Stomach (tissue), 9 donors: ENCODE data around the gene ZNF408. TPM values are rescaled to one million over a fixed set of nuclear protein-coding genes. Genes with fewer than 3 reads are reported as not detected.

Experiments used
- DNase-seq, 2 donors: peaks; one replicate each; pipeline versions ENCODE4 v3.0.0 to v3.0.0-alpha.2; 2013 to 2019
- H3K27ac ChIP-seq, 5 donors: fragments of 200-600 bp in 4 of 5; sonication (generic) in 4 of 5; one replicate each; pipeline ENCODE4 v1.5.1; 2013 to 2019; ENCODE audit warnings: mild to moderate bottlenecking in 1 of 5, moderate library complexity in 1 of 5
- H3K27me3 ChIP-seq, 3 donors: fragments of 200-600 bp; sonication (generic); one replicate each; pipeline ENCODE4 v1.5.1; 2017 to 2019; ENCODE audit warnings: mixed run types in 1 of 3
- H3K36me3 ChIP-seq, 4 donors: fragments of 200-600 bp; sonication (generic); 1 replicate in 3 of 4; 2 replicates in 1 of 4; pipeline ENCODE4 v1.5.1; 2016 to 2019
- H3K4me1 ChIP-seq, 4 donors: fragments of 200-600 bp; sonication (generic); one replicate each; pipeline ENCODE4 v1.5.1; 2016 to 2019
- H3K4me3 ChIP-seq, 4 donors: fragments of 200-600 bp; sonication (generic) in 3 of 4; one replicate each; pipeline ENCODE4 v1.5.1; 2016 to 2019; ENCODE audit warnings: mild to moderate bottlenecking in 1 of 4
- H3K9me3 ChIP-seq, 4 donors: fragments of 200-600 bp; sonication (generic); one replicate each; pipeline ENCODE4 v1.5.1; 2016 to 2019
- EP300 ChIP-seq: sonication (generic); formaldehyde crosslinking; IDR thresholded peaks from one replicate; pipeline ENCODE4 v1.6.1; 2017; ENCODE audit warnings: antibody characterized with exemption
- POLR2A ChIP-seq, 4 donors: fragments of 450-650 bp; IDR thresholded peaks; one replicate each; pipeline ENCODE4 v1.6.1; 2016; ENCODE audit warnings: antibody characterized with exemption in 4 of 4, control low read depth in 2 of 4, mild to moderate bottlenecking in 1 of 4, moderate library complexity in 1 of 4
- POLR2AphosphoS5 ChIP-seq, 3 donors: sonication (generic); formaldehyde crosslinking; IDR thresholded peaks; one replicate each; pipeline ENCODE4 v1.6.1; 2016; ENCODE audit warnings: antibody characterized with exemption in 3 of 3
- WGBS, 5 donors: extraction: QIAGEN DNeasy Blood & Tissue Kit in 3 of 5; methylation state at CpG; one replicate each; pipeline versions ENCODE4 v1.1.5 to v1.1.7; 2013 to 2018; 5-methylcytosine and 5-hydroxymethylcytosine counted together
- intact Hi-C: fragments of 100-400 bp; cut with DNase I; formaldehyde crosslinking; loops from one replicate; pipeline ENCODE4 v1.15.1; 2023; ENCODE audit warnings: low total_unique reads
- polyA plus RNA-seq, 3 donors: library from polyadenylated mRNA; stranded (reverse); fragments of 200-250 nt; gene quantifications; one replicate each; pipeline ENCODE4 v1.2.3, GENCODE V29; 2013
- small RNA-seq, 4 donors: library from RNA; depleted of rRNA; stranded (forward); fragments of <200 nt; gene quantifications; one replicate each; pipeline ENCODE3, GENCODE V24; 2016
- total RNA-seq, 5 donors: library from RNA; depleted of rRNA; stranded (reverse); fragments of >200 nt; gene quantifications; one replicate each; pipeline versions ENCODE4 v1.1.0 to v1.2.3, GENCODE V29; 2014 to 2016
- TF ChIP-seq, protein P1 (sequence below), 7 experiments: fragments of 450-650 bp in 4 of 7; fragments of 200-600 bp in 3 of 7; sonication (generic) in 3 of 7; IDR thresholded peaks; one replicate each; pipeline ENCODE4 v1.5.1; 2016 to 2019; ENCODE audit warnings: antibody characterized with exemption in 7 of 7, control low read depth in 2 of 7, mild to moderate bottlenecking in 1 of 7
- donor health status: healthy with polysubstance abuse.
- donor health status: Bipolar disorder and iron deficiency.
- donor health status: healthy.

Gene ZNF408
- total and polyA plus RNA-seq, 8 donors: 5.5 to 14.6 (median 7.4) TPM

DNA sequence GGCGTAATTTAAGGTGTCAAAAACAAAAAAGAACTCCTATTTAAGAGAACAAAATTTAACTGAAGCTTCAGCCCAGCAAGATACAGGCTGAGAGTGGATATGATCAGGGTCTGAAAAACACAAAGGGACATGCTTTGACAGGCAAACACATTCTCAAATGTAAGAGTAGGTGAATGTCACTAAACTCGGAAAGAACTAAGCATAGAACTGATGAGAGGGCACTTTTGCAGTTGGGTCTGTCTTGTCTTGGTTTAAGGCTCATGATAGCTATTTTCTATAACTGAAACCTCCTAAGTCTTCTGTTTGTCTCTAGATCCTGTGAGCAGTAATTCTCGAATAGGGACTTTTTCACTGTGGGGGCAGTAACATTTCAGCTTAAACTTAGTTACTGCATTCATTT, 45.2 kb downstream of the ZNF408 start:
- Histone ChIP-seq H3K27ac (no peak overlapping the region), H3K27me3 (no peaks in the 10 kb centered on the region), H3K4me1 (no peaks in the 10 kb centered on the region), H3K9me3 (no peaks in the 10 kb centered on the region), H3K36me3 (peaks cover 71 to 100% (median 100%) of the 10 kb centered on the region in 4 donors), H3K4me3 (no peak overlapping the region)
- intact Hi-C loops: no loop called here
- 88 to 94% (median 89%) methylated on average over 3 of the region's 3 CpGs for WGBS, 5 donors
- no peak for DNase-seq
- TF ChIP-seq, protein P1, sequence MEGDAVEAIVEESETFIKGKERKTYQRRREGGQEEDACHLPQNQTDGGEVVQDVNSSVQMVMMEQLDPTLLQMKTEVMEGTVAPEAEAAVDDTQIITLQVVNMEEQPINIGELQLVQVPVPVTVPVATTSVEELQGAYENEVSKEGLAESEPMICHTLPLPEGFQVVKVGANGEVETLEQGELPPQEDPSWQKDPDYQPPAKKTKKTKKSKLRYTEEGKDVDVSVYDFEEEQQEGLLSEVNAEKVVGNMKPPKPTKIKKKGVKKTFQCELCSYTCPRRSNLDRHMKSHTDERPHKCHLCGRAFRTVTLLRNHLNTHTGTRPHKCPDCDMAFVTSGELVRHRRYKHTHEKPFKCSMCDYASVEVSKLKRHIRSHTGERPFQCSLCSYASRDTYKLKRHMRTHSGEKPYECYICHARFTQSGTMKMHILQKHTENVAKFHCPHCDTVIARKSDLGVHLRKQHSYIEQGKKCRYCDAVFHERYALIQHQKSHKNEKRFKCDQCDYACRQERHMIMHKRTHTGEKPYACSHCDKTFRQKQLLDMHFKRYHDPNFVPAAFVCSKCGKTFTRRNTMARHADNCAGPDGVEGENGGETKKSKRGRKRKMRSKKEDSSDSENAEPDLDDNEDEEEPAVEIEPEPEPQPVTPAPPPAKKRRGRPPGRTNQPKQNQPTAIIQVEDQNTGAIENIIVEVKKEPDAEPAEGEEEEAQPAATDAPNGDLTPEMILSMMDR (IDR thresholded peaks at IDR 0.05): no peak
- TF ChIP-seq EP300 (no peak), POLR2A (IDR thresholded peaks at IDR 0.05) (no peak), POLR2AphosphoS5 (IDR thresholded peaks at IDR 0.05) (no peak)

GRCh38 chr11:46747150-46747549, 46.3 kb downstream of the ZNF408 start:
- TF ChIP-seq POLR2AphosphoS5 (IDR thresholded peaks at IDR 0.05) (no peak), EP300 (no peak), POLR2A (IDR thresholded peaks at IDR 0.05) (no peak)
- TF ChIP-seq, protein P1 (IDR thresholded peaks at IDR 0.05): no peak
- Histone ChIP-seq H3K4me3 (no peak overlapping the region), H3K36me3 (peaks cover 65 to 99% (median 99%) of the 10 kb centered on the region in 4 donors), H3K27me3 (no peaks in the 10 kb centered on the region), H3K9me3 (no peaks in the 10 kb centered on the region), H3K4me1 (no peaks in the 10 kb centered on the region), H3K27ac (no peak overlapping the region)
- 82 to 95% (median 91%) methylated on average over 6 of the region's 6 CpGs for whole genome bisulfite sequencing, 5 donors
- intact Hi-C loops: no loop called here
- no peak for DNase-seq

Small RNA genes lying within 50 kb of the gene (small RNA-seq; reads per million reads assigned to genes)
- 0 reads per million in 4 donors for gene MIR5582

Other genes with a start within 250 kb of the ZNF408 start
- 10 to 100 TPM; 22.3 to 59.4 (median 37.3) TPM for gene AMBRA1, start 107.0 kb upstream of the ZNF408 start, total RNA-seq
- gene AMBRA1, start 107.0 kb upstream of the ZNF408 start, polyA plus RNA-seq: 1 to 10 TPM; 4.6 to 7.3 (median 4.7) TPM
- 1 to 10 TPM in 2 of 5 donors, not detected in 3; 1.0 to 3.7 TPM for gene HARBI1, start 83.8 kb upstream of the ZNF408 start, total RNA-seq
- 1 to 10 TPM; 1.3 to 4.0 (median 2.3) TPM for gene HARBI1, start 83.8 kb upstream of the ZNF408 start, polyA plus RNA-seq
- 100 to 1,000 TPM; 103 to 286 (median 115) TPM for gene ATG13, start 83.5 kb upstream of the ZNF408 start, total RNA-seq
- 10 to 100 TPM; 17.3 to 44.5 (median 42.5) TPM for gene ATG13, start 83.5 kb upstream of the ZNF408 start, polyA plus RNA-seq
- gene ARHGAP1, start 412 bp upstream of the ZNF408 start, total RNA-seq: 10 to 100 TPM; 21.1 to 82.9 (median 35.6) TPM
- gene ARHGAP1, start 412 bp upstream of the ZNF408 start, polyA plus RNA-seq: 10 to 100 TPM; 21.2 to 29.3 (median 28.0) TPM
- gene F2, start 18.2 kb downstream of the ZNF408 start, total RNA-seq: under 1 TPM in 1 of 5 donors, not detected in 4; 0.92 TPM
- under 1 TPM in 2 of 3 donors, not detected in 1; 0.19 to 0.33 TPM for gene F2, start 18.2 kb downstream of the ZNF408 start, polyA plus RNA-seq
- 100 to 1,000 TPM in 2 of 5 donors, 10 to 100 TPM in 3; 35.4 to 327 (median 58.9) TPM for gene CKAP5, start 145.2 kb downstream of the ZNF408 start, total RNA-seq
- 1 to 10 TPM; 7.3 to 8.0 (median 7.6) TPM for gene CKAP5, start 145.2 kb downstream of the ZNF408 start, polyA plus RNA-seq
- gene LRP4, start 217.5 kb downstream of the ZNF408 start, total RNA-seq: 10 to 100 TPM in 4 of 5 donors, 1 to 10 TPM in 1; 2.0 to 29.2 (median 16.5) TPM
- gene LRP4, start 217.5 kb downstream of the ZNF408 start, polyA plus RNA-seq: 1 to 10 TPM; 2.1 to 3.1 (median 2.9) TPM
- 100 to 1,000 TPM in 1 of 5 donors, 10 to 100 TPM in 4; 32.7 to 146 (median 46.6) TPM for gene CSTPP1, start 235.7 kb downstream of the ZNF408 start, total RNA-seq
- 10 to 100 TPM; 16.4 to 26.0 (median 20.5) TPM for gene CSTPP1, start 235.7 kb downstream of the ZNF408 start, polyA plus RNA-seq